T-helper 22 cell (primary cell): ENCODE measurements around the gene GMCL1.
"Not testable (repeated sequence)": the region's sequence is repeated elsewhere in the genome, so short reads cannot be mapped to it uniquely, and the experiment has no call there.

Experiments used
- DNase-seq: peaks from one replicate; pipeline ENCODE4 v3.0.0-alpha.2; 2020; ENCODE audit warnings: low read depth

The GMCL1 gene

GRCh38 chr2:69807821-69808540, 21.5 kb upstream of the GMCL1 start:
- DNase-seq, result no peak

GRCh38 chr2:69810550-69810949, 18.9 kb upstream of the GMCL1 start:
- no peak for DNase-seq

- DNase-seq, result no peak
These were observed 18.4 kb upstream of the GMCL1 start for GRCh38 chr2:69811018-69811417.

- DNase-seq, result no peak
These were observed 17.9 kb upstream of the GMCL1 start for GRCh38 chr2:69811591-69811990.

- no peak for DNase-seq
These were observed 13.7 kb upstream of the GMCL1 start for GRCh38 chr2:69815717-69816116.

- DNase-seq, result peak; percentile 55
These were observed 12.4 kb upstream of the GMCL1 start for GRCh38 chr2:69816923-69817542.

GRCh38 chr2:69817729-69818501, 11.5 kb upstream of the GMCL1 start:
- no peak for DNase-seq

GRCh38 chr2:69827796-69828540, 1.5 kb upstream of the GMCL1 start:
- no peak for DNase-seq

GRCh38 chr2:69828938-69829255, 563 bp upstream of the GMCL1 start:
- no peak for DNase-seq

- peak; percentile 21 for DNase-seq
These were observed 815 bp downstream of the GMCL1 start for GRCh38 chr2:69830045-69830905.

- not testable (repeated sequence) for DNase-seq
These were observed 1.4 kb downstream of the GMCL1 start for GRCh38 chr2:69830906-69831241.

GRCh38 chr2:69831354-69831905, 2.0 kb downstream of the GMCL1 start:
- DNase-seq, result no peak

- no peak for DNase-seq
These were observed 4.3 kb downstream of the GMCL1 start for GRCh38 chr2:69833752-69834151.

- no peak for DNase-seq
These were observed 6.2 kb downstream of the GMCL1 start for GRCh38 chr2:69835666-69836065.

GRCh38 chr2:69836316-69836715, 6.9 kb downstream of the GMCL1 start:
- no peak for DNase-seq

GRCh38 chr2:69837533-69837932, 8.1 kb downstream of the GMCL1 start:
- no peak for DNase-seq

- no peak for DNase-seq
These were observed 14.5 kb downstream of the GMCL1 start for GRCh38 chr2:69843993-69844392.

- no peak for DNase-seq
These were observed 15.1 kb downstream of the GMCL1 start for GRCh38 chr2:69844560-69844959.

GRCh38 chr2:69846182-69847067, 17.0 kb downstream of the GMCL1 start:
- DNase-seq, result no peak

GRCh38 chr2:69847068-69847828, 17.8 kb downstream of the GMCL1 start:
- DNase-seq, result no peak
